K562 (cell line): ENCODE measurements around the gene RALGPS1. TPM values are rescaled to one million over a fixed set of nuclear protein-coding genes. Genes with fewer than 3 reads are reported as not detected.

Experiments
- ATAC-seq: fragments of 200-7000 bp; cut with Tn5 transposase; 3 replicates; pipeline ENCODE4 v1.9.1; 2020; ENCODE audit warnings: moderate library complexity
- BruUV-seq: library from RNA; stranded (reverse); fragments of 400-500 nt; replicated peaks from 2 replicates; lab custom pipeline; 2021; lab: Mats Ljungman, UMichigan
- CTCF ChIA-PET: fragments of 300-600 bp; formaldehyde crosslinking; extraction: SDS; loops from one replicate; lab custom pipeline; 2021; ENCODE audit warnings: low intra/inter-chr PET ratio; lab: Yijun Ruan, JAX
- POLR2A ChIA-PET: fragments of 300-600, 350-650 bp; sonication (Branson Sonifier 250); formaldehyde crosslinking; extraction: SDS; loops from one replicate; lab custom pipeline; 2021; ENCODE audit warnings: antibody characterized with exemption, inconsistent platforms; lab: Yijun Ruan, JAX
- DNase-seq, 4 experiments: peaks; one replicate each; pipeline versions ENCODE4 v3.0.0 to v3.0.0-alpha.2; 2011 to 2018; ENCODE audit warnings: low spot score in 3 of 4, mixed read lengths in 3 of 4; ENCODE audit errors: extremely low read depth in 1 of 4
- FAIRE-seq: peaks from 2 replicates; lab custom pipeline; 2011; peaks lifted over from hg19 to GRCh38; lab: Jason Lieb, UNC
- H2AFZ ChIP-seq: 2 replicates; pipeline ENCODE4 v1.6.0; 2011; ENCODE audit warnings: low read depth, low read length, control low read depth, inconsistent platforms
- H3K27ac ChIP-seq: fragments of 200-600 bp; 3 replicates; pipeline ENCODE4 v1.8.0; 2011; ENCODE audit warnings: low read depth, mild to moderate bottlenecking, control low read depth, inconsistent platforms, low read length, moderate library complexity, mixed read lengths; ENCODE audit errors: extremely low read depth
- H3K27me3 ChIP-seq, 2 experiments: fragments of 300-600 bp in 1 of 2; 2 replicates in 1 of 2; 3 replicates in 1 of 2; pipeline versions ENCODE4 v1.6.0 to v1.8.0; 2011; ENCODE audit warnings: inconsistent platforms in 2 of 2, low read length in 2 of 2, mild to moderate bottlenecking in 1 of 2, mixed read lengths in 1 of 2, moderate library complexity in 1 of 2; ENCODE audit not compliant: control insufficient read depth in 2 of 2, insufficient read depth in 2 of 2
- H3K36me3 ChIP-seq: fragments of 300-600 bp; 3 replicates; pipeline ENCODE4 v1.8.0; 2011; ENCODE audit warnings: mild to moderate bottlenecking, low read length, inconsistent platforms; ENCODE audit not compliant: control insufficient read depth, insufficient read depth
- H3K4me1 ChIP-seq, 2 experiments: fragments of 200-600 bp in 1 of 2; replicated peaks in 1 of 2; 2 replicates in 1 of 2; 3 replicates in 1 of 2; pipeline versions ENCODE4 v1.5.1 to v1.8.0; 2011; ENCODE audit warnings: inconsistent platforms in 2 of 2, low read length in 2 of 2, mild to moderate bottlenecking in 1 of 2, mixed read lengths in 1 of 2, moderate library complexity in 1 of 2; ENCODE audit not compliant: control insufficient read depth in 2 of 2, insufficient read depth in 2 of 2
- H3K4me2 ChIP-seq: 2 replicates; pipeline ENCODE4 v1.6.1; 2011; ENCODE audit warnings: low read length, control low read depth, inconsistent platforms, mixed read lengths; ENCODE audit not compliant: insufficient read depth
- H3K4me3 ChIP-seq: fragments of 200-600 bp; sonication (generic), shearing (Covaris generic); 2 replicates; pipeline ENCODE4 v1.5.1; 2016; ENCODE audit warnings: control low read depth, inconsistent platforms
- H3K79me2 ChIP-seq: fragments of 200-600 bp; 3 replicates; pipeline ENCODE4 v1.8.0; 2011; ENCODE audit warnings: low read length, inconsistent platforms; ENCODE audit not compliant: control insufficient read depth, insufficient read depth
- H3K9ac ChIP-seq, 2 experiments: 2 replicates each; pipeline versions ENCODE4 v1.6.0 to v1.6.1; 2011; ENCODE audit warnings: low read depth in 2 of 2, low read length in 2 of 2, control low read depth in 1 of 2, inconsistent platforms in 1 of 2, mild to moderate bottlenecking in 1 of 2, mixed read lengths in 1 of 2; ENCODE audit not compliant: insufficient read depth in 1 of 2
- H3K9me1 ChIP-seq: one replicate; pipeline ENCODE4 v1.6.0; 2011; ENCODE audit warnings: inconsistent platforms, mild to moderate bottlenecking, low read length, moderate library complexity; ENCODE audit not compliant: control insufficient read depth, insufficient read depth
- H3K9me3 ChIP-seq: replicated peaks from 2 replicates; pipeline ENCODE4 v1.5.1; 2011; ENCODE audit warnings: low read depth, low read length, inconsistent platforms; ENCODE audit not compliant: control insufficient read depth, insufficient read depth
- H4K20me1 ChIP-seq: replicated peaks from 2 replicates; pipeline ENCODE4 v1.6.1; 2011; ENCODE audit warnings: low read length, inconsistent platforms, mixed read lengths; ENCODE audit not compliant: control insufficient read depth, insufficient read depth
- HDAC3 ChIP-seq: fragments of 450-650 bp; IDR thresholded peaks from 2 replicates; pipeline ENCODE4 v1.6.1; 2018; ENCODE audit warnings: borderline replicate concordance, mild to moderate bottlenecking, moderate library complexity; ENCODE audit not compliant: partially characterized antibody
- HMG20A ChIP-seq: fragments of 450-650 bp; formaldehyde crosslinking; conservative IDR thresholded peaks from 2 replicates; pipeline ENCODE4 v1.4.0; 2020; ENCODE audit warnings: mild to moderate bottlenecking, mixed read lengths
- PHB2 ChIP-seq: fragments of 450-650 bp; IDR thresholded peaks from 2 replicates; pipeline ENCODE4 v1.6.1; 2017; ENCODE audit warnings: low read depth
- PPARD ChIP-seq: fragments of 250-450 bp; sonication (Bioruptor Pico); IDR thresholded peaks from 2 replicates; pipeline ENCODE4 v1.8.0; 2022; ENCODE audit warnings: inconsistent platforms, mild to moderate bottlenecking, moderate library complexity
- PTRF ChIP-seq: fragments of 450-650 bp; IDR thresholded peaks from 2 replicates; pipeline ENCODE4 v1.6.1; 2016; ENCODE audit warnings: mild to moderate bottlenecking, missing genetic modification characterization, missing compliant biosample characterization
- RBFOX2 ChIP-seq: fragments of 200-400 bp; formaldehyde crosslinking; IDR thresholded peaks from 2 replicates; pipeline ENCODE4 v1.6.1; 2017; ENCODE audit warnings: low read depth, mild to moderate bottlenecking, low read length, moderate library complexity
- RFX5 ChIP-seq: IDR thresholded peaks from 2 replicates; pipeline ENCODE4 v1.6.1; 2011; ENCODE audit warnings: low read depth, mild to moderate bottlenecking, improper control_type of control experiment, low read length
- SMARCB1 ChIP-seq: IDR thresholded peaks from 2 replicates; pipeline ENCODE4 v1.6.1; 2011; ENCODE audit warnings: improper control_type of control experiment, low read depth; ENCODE audit not compliant: insufficient read length
- TCFL5 ChIP-seq: fragments of 250-450 bp; sonication (Bioruptor Pico); conservative IDR thresholded peaks from 2 replicates; pipeline ENCODE4 v1.6.1; 2021; ENCODE audit warnings: mild to moderate bottlenecking, moderate library complexity, matching md5 sums
- ZC3H11A ChIP-seq: IDR thresholded peaks from 2 replicates; pipeline ENCODE4 v1.6.1; 2012; ENCODE audit warnings: low read depth, low read length, improper control_type of control experiment
- ZNF197 ChIP-seq: fragments of 200-800 bp; sonication (Bioruptor generic); IDR thresholded peaks from 2 replicates; pipeline ENCODE4 v1.6.1; 2016; ENCODE audit warnings: low read depth, missing genetic modification characterization, missing compliant biosample characterization
- ZNF232 ChIP-seq: sonication (generic); formaldehyde crosslinking; IDR thresholded peaks from 2 replicates; pipeline ENCODE4 v1.8.0; 2022; ENCODE audit warnings: mild to moderate bottlenecking, missing genetic modification reagents
- ZNF253 ChIP-seq: fragments of 250-450 bp; sonication (Bioruptor Pico); conservative IDR thresholded peaks from 2 replicates; pipeline ENCODE4 v1.6.1; 2021; ENCODE audit warnings: mild to moderate bottlenecking
- ZNF3 ChIP-seq: fragments of 250-450 bp; sonication (Bioruptor Pico); IDR thresholded peaks from 2 replicates; pipeline ENCODE4 v1.5.0; 2021; ENCODE audit warnings: mild to moderate bottlenecking, moderate library complexity
- WGBS: fragments of 100-300 bp; shearing (Covaris generic); methylation state at CpG from one replicate; pipeline ENCODE4 v1.1.6; 2016; ENCODE audit warnings: low coverage, mixed read lengths; ENCODE audit not compliant: insufficient coverage; ENCODE audit errors: missing lambda C conversion rate; 5-methylcytosine and 5-hydroxymethylcytosine counted together
- in situ Hi-C: fragments of 300-500 bp; cut with MboI; formaldehyde crosslinking; loops from 4 replicates; pipeline ENCODE4 v1.15.0; 2018; ENCODE audit warnings: inconsistent platforms, mixed read lengths
- intact Hi-C: fragments of 100-400 bp; cut with micrococcal nuclease; formaldehyde crosslinking; loops from 2 replicates; pipeline ENCODE4 v1.14.2; 2022
- polyA plus RNA-seq, 8 experiments: library from polyadenylated mRNA; depleted of rRNA in 4 of 8; stranded (reverse) in 5 of 8; unstranded in 3 of 8; fragments of >200 nt; fragmentation: Nextera tagmentation in 2 of 8; fragmentation: Illumina TruSeq in 1 of 8; extraction: Ambion mirVana in 2 of 8; extraction: Trizol in 1 of 8; gene quantifications; 2 replicates each; pipeline versions ENCODE4 v1.2.1 to v1.2.3, GENCODE V29; 2011 to 2014; ENCODE audit warnings: inconsistent platforms in 1 of 8, missing spikeins in 1 of 8
- total RNA-seq, 7 experiments: library from RNA; depleted of rRNA in 6 of 7; stranded (reverse); fragments of >200 nt in 6 of 7; fragmentation: Illumina TruSeq in 2 of 7; extraction: Trizol in 2 of 7; gene quantifications; 2 replicates each; pipeline versions ENCODE4 v1.2.1 to v1.2.3, GENCODE V29; 2011 to 2021; ENCODE audit warnings: low replicate concordance in 1 of 7
- TF ChIP-seq, protein P1 (sequence below): IDR thresholded peaks from 2 replicates; pipeline ENCODE4 v1.6.1; 2014; ENCODE audit warnings: antibody characterized with exemption
- TF ChIP-seq, protein P2 (sequence below): sonication (generic); formaldehyde crosslinking; IDR thresholded peaks from 2 replicates; pipeline ENCODE4 v1.8.0; 2022; ENCODE audit warnings: mild to moderate bottlenecking, missing genetic modification reagents

RALGPS1 gene
- total and polyA plus RNA-seq, 9 of the 15 experiments (the other 6 are each of a cell fraction or from before 2014, with no cell fraction given): 0.04 to 2.6 (median 1.5) TPM

DNA sequence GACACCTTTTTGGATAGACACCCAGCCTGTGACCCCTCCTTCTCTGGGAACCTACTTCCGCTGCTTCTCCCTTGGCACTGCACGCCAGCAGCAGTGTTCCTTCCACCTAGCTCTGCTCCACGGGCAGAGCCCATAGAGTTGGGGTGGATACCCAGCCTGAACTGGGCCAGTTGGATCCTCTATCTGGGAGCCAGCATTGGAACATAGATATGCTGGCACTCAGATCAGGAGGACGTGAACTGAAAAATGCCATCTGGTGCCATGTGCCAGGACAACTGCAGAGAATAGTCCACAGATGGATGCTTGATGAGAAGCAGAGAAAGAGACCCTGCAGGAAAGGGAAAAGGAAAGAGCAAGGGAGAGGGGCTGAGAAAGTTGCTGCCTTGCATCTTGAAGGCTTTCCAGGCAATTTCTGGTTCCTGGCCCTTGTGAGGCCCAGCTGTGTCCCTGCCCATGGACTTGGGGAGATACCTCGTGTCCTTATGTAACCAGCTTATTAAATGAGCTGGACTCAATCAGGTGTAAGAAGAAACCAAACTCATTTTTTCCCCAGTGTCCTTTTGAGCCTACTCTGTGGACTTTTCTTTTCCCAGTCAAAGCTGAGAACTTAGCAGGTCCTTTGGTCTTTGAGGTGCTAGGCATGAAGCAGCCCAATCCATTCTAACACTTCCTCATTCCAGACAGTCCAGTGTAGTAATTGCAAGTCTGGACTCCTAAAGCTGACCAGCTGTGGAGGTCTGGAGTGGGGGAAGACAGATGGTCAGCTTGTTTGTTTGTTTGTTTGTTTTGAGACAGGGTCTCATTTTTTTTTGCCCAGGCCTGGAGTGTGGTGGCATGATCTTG is 168.8 kb downstream of the RALGPS1 start:
- POLR2A ChIA-PET: interaction anchor here (0.8 to 1.0 kb wide), 2 partner anchors 13 to 24 kb away, joined by 4 to 5 read pairs; no protein-coding TSS in a partner anchor
- DNase-seq (no peak), FAIRE-seq (no peak), ATAC-seq (no peak)
- no peak overlapping the region for H3K4me3 ChIP-seq
- H3K9me1 ChIP-seq: peaks cover 3% of the 10 kb centered on the region
- H3K27ac ChIP-seq: no peak overlapping the region
- no peak overlapping the region for H3K4me2 ChIP-seq
- peaks cover 9 to 41% of the 10 kb centered on the region in 2 experiments; a peak in 4 of 5 replicates for H3K27me3 ChIP-seq
- H3K4me1 ChIP-seq: no peaks in the 10 kb centered on the region; a peak in 1 of 5 replicates
- no peak overlapping the region for H3K9ac ChIP-seq
- TF ChIP-seq ZNF253: no peak
- TF ChIP-seq PPARD: no peak
- no peak for TF ChIP-seq RBFOX2
- no peak for TF ChIP-seq ZNF232 (CRISPR knock-in tag)
- no peak for TF ChIP-seq PTRF (tag)
- TF ChIP-seq PHB2: no peak
- no peak for TF ChIP-seq RFX5
- TF ChIP-seq, protein P1, sequence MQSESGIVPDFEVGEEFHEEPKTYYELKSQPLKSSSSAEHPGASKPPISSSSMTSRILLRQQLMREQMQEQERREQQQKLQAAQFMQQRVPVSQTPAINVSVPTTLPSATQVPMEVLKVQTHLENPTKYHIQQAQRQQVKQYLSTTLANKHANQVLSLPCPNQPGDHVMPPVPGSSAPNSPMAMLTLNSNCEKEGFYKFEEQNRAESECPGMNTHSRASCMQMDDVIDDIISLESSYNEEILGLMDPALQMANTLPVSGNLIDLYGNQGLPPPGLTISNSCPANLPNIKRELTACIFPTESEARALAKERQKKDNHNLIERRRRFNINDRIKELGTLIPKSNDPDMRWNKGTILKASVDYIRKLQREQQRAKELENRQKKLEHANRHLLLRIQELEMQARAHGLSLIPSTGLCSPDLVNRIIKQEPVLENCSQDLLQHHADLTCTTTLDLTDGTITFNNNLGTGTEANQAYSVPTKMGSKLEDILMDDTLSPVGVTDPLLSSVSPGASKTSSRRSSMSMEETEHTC: no peak
- no peak for TF ChIP-seq HDAC3
- no peak for TF ChIP-seq TCFL5 (CRISPR knock-in tag)
- TF ChIP-seq SMARCB1: no peak
- TF ChIP-seq ZC3H11A: no peak
- TF ChIP-seq ZNF197: no peak
- TF ChIP-seq ZNF3 (CRISPR knock-in tag): no peak
- TF ChIP-seq HMG20A (CRISPR knock-in tag): no peak
- TF ChIP-seq, protein P2, sequence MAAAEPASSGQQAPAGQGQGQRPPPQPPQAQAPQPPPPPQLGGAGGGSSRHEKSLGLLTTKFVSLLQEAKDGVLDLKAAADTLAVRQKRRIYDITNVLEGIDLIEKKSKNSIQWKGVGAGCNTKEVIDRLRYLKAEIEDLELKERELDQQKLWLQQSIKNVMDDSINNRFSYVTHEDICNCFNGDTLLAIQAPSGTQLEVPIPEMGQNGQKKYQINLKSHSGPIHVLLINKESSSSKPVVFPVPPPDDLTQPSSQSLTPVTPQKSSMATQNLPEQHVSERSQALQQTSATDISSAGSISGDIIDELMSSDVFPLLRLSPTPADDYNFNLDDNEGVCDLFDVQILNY (CRISPR knock-in tag): no peak
- no peak overlapping the region for H2AFZ ChIP-seq
- H3K9me3 ChIP-seq: no peaks in the 10 kb centered on the region
- H3K36me3 ChIP-seq: no peaks in the 10 kb centered on the region
- CTCF ChIA-PET: no interaction called here
- H3K79me2 ChIP-seq: no peaks in the 10 kb centered on the region
- in situ Hi-C loops: loop anchor here (10.0 kb wide), 1 partner anchor 241 kb away; no protein-coding TSS in a partner anchor
- whole genome bisulfite sequencing: 0% methylated on average over 3 of the region's 5 CpGs
- no TSS peak for BruUV-seq
- 0 out of 2 replicates have a peak, but pooled peaks cover 4% of the 10 kb centered on the region for H4K20me1 ChIP-seq
- intact Hi-C loops: no loop called here
